SK-N-MC (cell line): Measurements from ENCODE around the gene EXOC3L4.

Experiments used
- EZH2 ChIP-seq: fragments of 200-600 bp; sonication (generic); IDR thresholded peaks from one replicate; pipeline ENCODE4 v1.6.1; 2017; ENCODE audit warnings: antibody characterized with exemption
- POLR2AphosphoS5 ChIP-seq: IDR thresholded peaks from 2 replicates; pipeline ENCODE4 v1.6.1; 2012; ENCODE audit warnings: mild to moderate bottlenecking, low read depth, low read length, borderline replicate concordance

DNA sequence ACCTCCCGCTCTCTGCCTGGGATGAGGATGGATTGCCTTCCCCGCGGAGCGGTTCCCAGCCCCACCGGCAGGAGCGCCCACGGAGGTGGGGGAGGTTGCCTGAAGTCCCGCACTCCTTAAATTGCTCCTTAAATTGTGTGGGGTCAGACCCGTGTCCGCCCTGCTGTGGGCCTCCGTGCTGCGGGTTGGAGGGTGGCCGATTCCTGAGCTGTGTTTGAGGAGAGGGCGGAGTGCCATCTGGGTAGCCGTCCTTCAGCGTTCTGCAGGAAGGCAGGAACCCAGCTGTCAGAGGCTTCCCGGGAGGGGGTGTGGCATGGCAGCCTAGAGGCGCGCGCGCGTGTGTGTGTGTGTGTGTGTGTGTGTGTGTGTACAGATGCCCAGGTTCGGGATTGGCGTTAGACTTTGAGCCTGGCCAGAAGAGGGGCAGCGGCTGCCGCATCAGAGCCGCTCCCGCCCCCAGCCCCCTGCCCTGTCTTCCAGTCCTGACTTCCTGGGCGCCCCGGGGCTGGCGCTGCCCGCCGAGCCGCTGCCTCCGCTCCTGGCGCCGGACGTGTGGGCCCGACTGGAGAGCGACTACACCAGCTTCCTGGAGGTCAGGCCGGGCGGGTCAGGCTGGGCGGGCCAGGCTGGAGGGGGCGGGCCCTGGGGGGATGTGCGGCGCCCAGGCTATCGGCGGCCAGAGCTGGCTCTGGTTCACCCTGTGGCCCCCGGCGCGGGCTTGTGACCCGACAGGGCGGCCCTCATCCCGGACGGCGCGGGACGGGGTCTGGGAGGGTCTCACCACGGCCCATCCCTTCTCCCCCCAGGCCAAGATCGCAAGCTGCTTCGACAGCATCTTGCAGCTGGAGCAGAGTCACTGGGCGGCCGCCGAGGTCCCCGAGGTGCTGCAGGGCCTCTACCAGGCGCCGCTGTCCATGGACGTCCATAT is 9.2 kb downstream of the EXOC3L4 start:
- TF ChIP-seq POLR2AphosphoS5, result no peak
- TF ChIP-seq EZH2, result no peak
